SK-N-SH treated with all-trans-retinoic acid at 6 μM for 48 hours (cell line): ENCODE measurements around the gene FBXO17.

Experiments
- ATAC-seq: fragments of 200-7000 bp; cut with Tn5 transposase; 3 replicates; pipeline ENCODE4 v1.9.1; 2020; ENCODE audit warnings: mild to moderate bottlenecking, moderate library complexity
- ARNTL ChIP-seq: fragments of 450-650 bp; formaldehyde crosslinking; IDR thresholded peaks from 2 replicates; pipeline ENCODE4 v1.5.0; 2020; ENCODE audit warnings: low read depth, mild to moderate bottlenecking, moderate library complexity, borderline replicate concordance
- BACH2 ChIP-seq: fragments of 250-450 bp; sonication (Bioruptor Pico); IDR thresholded peaks from 2 replicates; pipeline ENCODE4 v1.9.0; 2021; ENCODE audit warnings: mild to moderate bottlenecking, borderline replicate concordance
- CREB5 ChIP-seq: fragments of 250-450 bp; sonication (Bioruptor Pico); IDR thresholded peaks from 2 replicates; pipeline ENCODE4 v1.5.1; 2020; ENCODE audit warnings: low read depth, mild to moderate bottlenecking, moderate library complexity
- CSDC2 ChIP-seq: fragments of 250-450 bp; sonication (Bioruptor Pico); IDR thresholded peaks from 2 replicates; pipeline ENCODE4 v1.5.0; 2020; ENCODE audit warnings: mild to moderate bottlenecking, moderate library complexity
- CSRNP3 ChIP-seq: fragments of 250-450 bp; sonication (Bioruptor Pico); IDR thresholded peaks from 2 replicates; pipeline ENCODE4 v1.5.1; 2021; ENCODE audit warnings: mild to moderate bottlenecking, moderate library complexity
- GLIS3 ChIP-seq: fragments of 250-450 bp; sonication (Bioruptor Pico); IDR thresholded peaks from 2 replicates; pipeline ENCODE4 v1.5.0; 2020; ENCODE audit warnings: mild to moderate bottlenecking, moderate library complexity
- OSR1 ChIP-seq: fragments of 250-450 bp; sonication (Bioruptor Pico); IDR thresholded peaks from 2 replicates; pipeline ENCODE4 v1.8.0; 2022; ENCODE audit warnings: moderate library complexity, mild to moderate bottlenecking, inconsistent platforms
- POU6F1 ChIP-seq: fragments of 250-450 bp; sonication (Bioruptor Pico); IDR thresholded peaks from 2 replicates; pipeline ENCODE4 v1.8.0; 2021; ENCODE audit warnings: low read depth, mild to moderate bottlenecking, moderate library complexity, borderline replicate concordance
- PPARA ChIP-seq: fragments of 250-450 bp; sonication (Bioruptor Pico); IDR thresholded peaks from 2 replicates; pipeline ENCODE4 v1.5.0; 2020; ENCODE audit warnings: mild to moderate bottlenecking, borderline replicate concordance
- RARB ChIP-seq: fragments of 250-450 bp; sonication (Bioruptor Pico); IDR thresholded peaks from 2 replicates; pipeline ENCODE4 v1.8.0; 2021; ENCODE audit warnings: mild to moderate bottlenecking, moderate library complexity
- SNAI2 ChIP-seq: fragments of 250-450 bp; sonication (Bioruptor Pico); IDR thresholded peaks from 2 replicates; pipeline ENCODE4 v1.5.0; 2020; ENCODE audit warnings: mild to moderate bottlenecking, moderate library complexity
- TSHZ2 ChIP-seq: fragments of 250-450 bp; sonication (Bioruptor Pico); IDR thresholded peaks from 2 replicates; pipeline ENCODE4 v1.5.0; 2020; ENCODE audit warnings: mild to moderate bottlenecking, moderate library complexity
- ZC3H10 ChIP-seq: fragments of 250-450 bp; sonication (Bioruptor Pico); IDR thresholded peaks from 2 replicates; pipeline ENCODE4 v1.5.1; 2021; ENCODE audit warnings: mild to moderate bottlenecking, moderate library complexity
- ZFP3 ChIP-seq: fragments of 250-450 bp; sonication (Bioruptor Pico); IDR thresholded peaks from 2 replicates; pipeline ENCODE4 v1.5.0; 2020; ENCODE audit warnings: mild to moderate bottlenecking, moderate library complexity
- ZFP30 ChIP-seq: fragments of 450-650 bp; formaldehyde crosslinking; IDR thresholded peaks from 2 replicates; pipeline ENCODE4 v1.5.0; 2022; ENCODE audit warnings: mild to moderate bottlenecking, moderate library complexity
- ZNF70 ChIP-seq: fragments of 450-650 bp; formaldehyde crosslinking; IDR thresholded peaks from 2 replicates; pipeline ENCODE4 v1.5.0; 2020; ENCODE audit warnings: mild to moderate bottlenecking, moderate library complexity
- ZNF8 ChIP-seq: fragments of 450-650 bp; formaldehyde crosslinking; IDR thresholded peaks from 2 replicates; pipeline ENCODE4 v1.5.0; 2020; ENCODE audit warnings: mild to moderate bottlenecking, moderate library complexity

FBXO17 gene

GRCh38 chr19:38977445-38978325, 2.1 kb upstream of the FBXO17 start:
- ATAC-seq, result no peak
- TF ChIP-seq SNAI2 (CRISPR knock-in tag), result no peak
- TF ChIP-seq TSHZ2 (CRISPR knock-in tag), result no peak

GRCh38 chr19:38975861-38976271, 324 bp upstream of the FBXO17 start:
- TF ChIP-seq CSRNP3 (CRISPR knock-in tag), result no peak
- no peak for TF ChIP-seq POU6F1 (CRISPR knock-in tag)
- no peak for TF ChIP-seq RARB
- no peak for TF ChIP-seq CREB5 (CRISPR knock-in tag)
- TF ChIP-seq ZFP3 (CRISPR knock-in tag), result no peak
- no peak for TF ChIP-seq GLIS3 (CRISPR knock-in tag)
- peak; percentile 62 for ATAC-seq

GRCh38 chr19:38974624-38975213, 823 bp downstream of the FBXO17 start:
- TF ChIP-seq ZC3H10, result no peak
- TF ChIP-seq, all 23 proteins: peak for 0
- peak; percentile 9; the same call in 2 of the 3 replicates for ATAC-seq

- ATAC-seq, result no peak
- TF ChIP-seq ZFP30 (no peak), ZC3H10 (no peak), TSHZ2 (CRISPR knock-in tag) (no peak), ZNF8 (CRISPR knock-in tag) (no peak), PPARA (CRISPR knock-in tag) (no peak), GLIS3 (CRISPR knock-in tag) (no peak), ARNTL (CRISPR knock-in tag) (no peak), BACH2 (CRISPR knock-in tag) (no peak), ZFP3 (CRISPR knock-in tag) (no peak), CSDC2 (no peak), CREB5 (CRISPR knock-in tag) (no peak), ZNF70 (no peak), OSR1 (CRISPR knock-in tag) (no peak), RARB (no peak)
Observed at GRCh38 chr19:38971672-38972071, 3.9 kb downstream of the FBXO17 start.
